HPDE6-E6E7 (cell line): ENCODE results near the gene THBS3.
A peak's percentile ranks its signal among the peaks of the same experiment; 100 is the strongest.
"Not testable (repeated sequence)": the region's sequence is repeated elsewhere in the genome, so short reads cannot be mapped to it uniquely, and the experiment has no call there.

Experiments used
- DNase-seq: peaks from one replicate; pipeline ENCODE4 v3.0.0; 2011; ENCODE audit warnings: missing footprints; ENCODE audit errors: extremely low spot score

THBS3 gene

GRCh38 chr1:155207806-155208540 is at the start of gene THBS3:
Gene THBS3 (minus strand): TSS chr1:155207897. CDS start chr1:155207876, 21 bp downstream.
- no peak for DNase-seq

- no peak for DNase-seq
Observed at GRCh38 chr1:155256058-155256852, 48.6 kb upstream of the THBS3 start.

- DNase-seq, result no peak
Observed at GRCh38 chr1:155255243-155256007, 47.7 kb upstream of the THBS3 start, which contains the start of gene ENTREP3. Gene ENTREP3 (minus strand): TSS chr1:155255483. CDS start chr1:155254877, 606 bp downstream.

GRCh38 chr1:155254714-155255242 is 47.1 kb upstream of the THBS3 start:
- no peak for DNase-seq

GRCh38 chr1:155254228-155254713 is 46.6 kb upstream of the THBS3 start:
- DNase-seq, result no peak

GRCh38 chr1:155253797-155254196 is 46.1 kb upstream of the THBS3 start:
- DNase-seq, result no peak

GRCh38 chr1:155253208-155253607 is 45.5 kb upstream of the THBS3 start:
- DNase-seq, result no peak

GRCh38 chr1:155251566-155251965 is 43.9 kb upstream of the THBS3 start:
- no peak for DNase-seq

- peak; percentile 95 for DNase-seq
Observed at GRCh38 chr1:155250633-155251449, 43.1 kb upstream of the THBS3 start.

GRCh38 chr1:155250246-155250632 is 42.5 kb upstream of the THBS3 start:
- no peak for DNase-seq

GRCh38 chr1:155247667-155248553 is 40.2 kb upstream of the THBS3 start:
- no peak for DNase-seq

GRCh38 chr1:155246796-155247195 is 39.1 kb upstream of the THBS3 start:
- not testable (repeated sequence) for DNase-seq

- no peak for DNase-seq
Observed at GRCh38 chr1:155245163-155245524, 37.4 kb upstream of the THBS3 start.

GRCh38 chr1:155244368-155245162 is 36.9 kb upstream of the THBS3 start:
- DNase-seq, result peak; percentile 95

- no peak for DNase-seq
Observed at GRCh38 chr1:155242805-155243358, 35.2 kb upstream of the THBS3 start.

- DNase-seq, result no peak
Observed at GRCh38 chr1:155241841-155242264, 34.2 kb upstream of the THBS3 start.

- DNase-seq, result no peak
Observed at GRCh38 chr1:155241069-155241679, 33.5 kb upstream of the THBS3 start.

GRCh38 chr1:155236451-155236850 is 28.8 kb upstream of the THBS3 start:
- DNase-seq, result no peak
